ENCODE results near the gene ZMAT5.

Gene ZMAT5

GRCh38 chr22:29737251-29738117 lies 29.3 kb downstream of the ZMAT5 start:
- H3K27me3 ChIP-seq: peaks cover 0 to 14% (median 0%) of the 10 kb centered on the region in 11 experiments; a peak in 7 of 22 replicates
- no peak for TF ChIP-seq Cebpa-rat (IDR thresholded peaks at IDR 0.05)
- H3K9ac ChIP-seq: peak overlapping the region; percentile 38 to 81 (median 63); a peak in 20 of 22 replicates
- peaks cover 0 to 33% (median 10%) of the 10 kb centered on the region in 11 experiments; a peak in 6 of 22 replicates for H4K20me1 ChIP-seq
- H3K4me1 ChIP-seq: peaks cover 26 to 89% (median 75%) of the 10 kb centered on the region in 10 experiments
- H3K36me3 ChIP-seq: peaks cover 18 to 58% (median 34%) of the 10 kb centered on the region in 11 experiments; a peak in 21 of 22 replicates
- H3K9me3 ChIP-seq (replicated peaks in 1 of 11): no peaks in the 10 kb centered on the region
- H3K27ac ChIP-seq: peak overlapping the region in 8 of 11 experiments; percentile 60 to 88 (median 76); a peak in 17 of 22 replicates
- peak overlapping the region; percentile 39 to 98 (median 87) for H3K4me2 ChIP-seq
- H3K4me3 ChIP-seq: peak overlapping the region in 5 of 10 experiments; percentile 27 to 51 (median 41); a peak in 7 of 20 replicates

GRCh38 chr22:29735416-29735815 lies 31.4 kb downstream of the ZMAT5 start:
- H3K27ac ChIP-seq: no peak overlapping the region
- peak overlapping the region in 9 of 11 experiments; percentile 40 to 83 (median 75); a peak in 15 of 22 replicates for H3K4me2 ChIP-seq
- H3K36me3 ChIP-seq: peaks cover 12 to 52% (median 19%) of the 10 kb centered on the region in 11 experiments; a peak in 19 of 22 replicates
- TF ChIP-seq Cebpa-rat (IDR thresholded peaks at IDR 0.05): no peak
- no peak overlapping the region for H3K4me3 ChIP-seq
- H3K9me3 ChIP-seq (replicated peaks in 1 of 11): no peaks in the 10 kb centered on the region
- peak overlapping the region in 1 of 11 experiments; percentile 38; a peak in 2 of 22 replicates for H3K9ac ChIP-seq
- H3K27me3 ChIP-seq: peaks cover 0 to 14% (median 0%) of the 10 kb centered on the region in 11 experiments; a peak in 7 of 22 replicates
- peaks cover 24 to 70% (median 62%) of the 10 kb centered on the region in 10 experiments for H3K4me1 ChIP-seq
- H4K20me1 ChIP-seq: peaks cover 0 to 42% (median 10%) of the 10 kb centered on the region in 11 experiments; a peak in 6 of 22 replicates

- TF ChIP-seq Cebpa-rat (IDR thresholded peaks at IDR 0.05): no peak
- Histone ChIP-seq H3K4me2 (peak overlapping the region in 9 of 11 experiments; percentile 40 to 83 (median 75); a peak in 19 of 22 replicates), H3K4me1 (peaks cover 24 to 66% (median 60%) of the 10 kb centered on the region in 10 experiments)
Measured at GRCh38 chr22:29734838-29735237, 32.0 kb downstream of the ZMAT5 start.

GRCh38 chr22:29734406-29734805 lies 32.4 kb downstream of the ZMAT5 start:
- peaks cover 0 to 14% (median 0%) of the 10 kb centered on the region in 11 experiments; a peak in 7 of 22 replicates for H3K27me3 ChIP-seq
- H3K9me3 ChIP-seq (replicated peaks in 1 of 11): no peaks in the 10 kb centered on the region
- no peak for TF ChIP-seq Cebpa-rat (IDR thresholded peaks at IDR 0.05)
- peak overlapping the region in 2 of 11 experiments; percentile 33 to 45; a peak in 3 of 22 replicates for H3K27ac ChIP-seq
- H3K4me1 ChIP-seq: peaks cover 24 to 61% (median 56%) of the 10 kb centered on the region in 10 experiments
- peak overlapping the region; percentile 7 to 83 (median 71); a peak in 20 of 22 replicates for H3K4me2 ChIP-seq
- peaks cover 4 to 42% (median 9%) of the 10 kb centered on the region in 11 experiments; a peak in 17 of 22 replicates for H3K36me3 ChIP-seq
- peak overlapping the region in 4 of 11 experiments; percentile 30 to 60 (median 36); a peak in 8 of 22 replicates for H3K9ac ChIP-seq
- H3K4me3 ChIP-seq: no peak overlapping the region; a peak in 1 of 20 replicates
- H4K20me1 ChIP-seq: peaks cover 0 to 42% (median 10%) of the 10 kb centered on the region in 11 experiments; a peak in 6 of 22 replicates

More at GRCh38 chr22:29734838-29735237, 32.0 kb downstream of the ZMAT5 start:
- Histone ChIP-seq H3K27ac (no peak overlapping the region), H3K9me3 (replicated peaks in 1 of 11) (no peaks in the 10 kb centered on the region), H3K27me3 (peaks cover 0 to 14% (median 0%) of the 10 kb centered on the region in 11 experiments; a peak in 7 of 22 replicates), H4K20me1 (peaks cover 0 to 42% (median 10%) of the 10 kb centered on the region in 11 experiments; a peak in 6 of 22 replicates), H3K36me3 (peaks cover 6 to 46% (median 14%) of the 10 kb centered on the region in 11 experiments; a peak in 17 of 22 replicates), H3K4me3 (no peak overlapping the region), H3K9ac (peak overlapping the region in 3 of 11 experiments; percentile 38 to 60 (median 39); a peak in 5 of 22 replicates)

- Histone ChIP-seq H3K4me1 (peaks cover 18 to 53% (median 48%) of the 10 kb centered on the region in 10 experiments), H3K4me3 (no peak overlapping the region; a peak in 1 of 20 replicates), H3K4me2 (peak overlapping the region; percentile 7 to 83 (median 71); a peak in 20 of 22 replicates), H3K9ac (peak overlapping the region in 5 of 11 experiments; percentile 1 to 60 (median 32); a peak in 8 of 22 replicates), H3K9me3 (replicated peaks in 1 of 11) (no peaks in the 10 kb centered on the region), H3K27ac (peak overlapping the region in 4 of 11 experiments; percentile 2 to 45 (median 26); a peak in 5 of 22 replicates), H3K36me3 (peaks cover 0 to 35% (median 4%) of the 10 kb centered on the region in 11 experiments; a peak in 9 of 22 replicates), H4K20me1 (peaks cover 0 to 45% (median 10%) of the 10 kb centered on the region in 11 experiments; a peak in 6 of 22 replicates), H3K27me3 (peaks cover 0 to 14% (median 0%) of the 10 kb centered on the region in 11 experiments; a peak in 7 of 22 replicates)
- no peak for TF ChIP-seq Cebpa-rat (IDR thresholded peaks at IDR 0.05)
Measured at GRCh38 chr22:29733362-29734201, 33.2 kb downstream of the ZMAT5 start.

- Histone ChIP-seq H3K9ac (peak overlapping the region in 3 of 11 experiments; percentile 1 to 60 (median 32); a peak in 2 of 22 replicates), H3K27me3 (peaks cover 0 to 14% (median 0%) of the 10 kb centered on the region in 11 experiments; a peak in 7 of 22 replicates), H3K36me3 (peaks cover 0 to 35% (median 4%) of the 10 kb centered on the region in 11 experiments; a peak in 9 of 22 replicates), H4K20me1 (peaks cover 0 to 52% (median 10%) of the 10 kb centered on the region in 11 experiments; a peak in 6 of 22 replicates), H3K4me2 (peak overlapping the region in 8 of 11 experiments; percentile 40 to 83 (median 78); a peak in 16 of 22 replicates), H3K27ac (no peak overlapping the region), H3K4me3 (no peak overlapping the region), H3K9me3 (replicated peaks in 1 of 11) (no peaks in the 10 kb centered on the region), H3K4me1 (peaks cover 11 to 46% (median 41%) of the 10 kb centered on the region in 10 experiments)
- no peak for TF ChIP-seq Cebpa-rat (IDR thresholded peaks at IDR 0.05)
Measured at GRCh38 chr22:29732883-29733282, 33.9 kb downstream of the ZMAT5 start.

- Histone ChIP-seq H3K9ac (no peak overlapping the region), H3K9me3 (replicated peaks in 1 of 11) (no peaks in the 10 kb centered on the region), H3K36me3 (peaks cover 0 to 29% (median 4%) of the 10 kb centered on the region in 11 experiments; a peak in 9 of 22 replicates), H3K4me3 (no peak overlapping the region), H4K20me1 (peaks cover 0 to 60% (median 13%) of the 10 kb centered on the region in 11 experiments; a peak in 8 of 22 replicates), H3K27ac (no peak overlapping the region), H3K27me3 (peaks cover 0 to 16% (median 1%) of the 10 kb centered on the region in 11 experiments; a peak in 8 of 22 replicates), H3K4me1 (peaks cover 9 to 46% (median 33%) of the 10 kb centered on the region in 10 experiments; a peak in 19 of 20 replicates), H3K4me2 (no peak overlapping the region)
- TF ChIP-seq Cebpa-rat (IDR thresholded peaks at IDR 0.05): no peak
Measured at GRCh38 chr22:29731058-29731850, 35.6 kb downstream of the ZMAT5 start.

Data from BLaER1 treated with 17β-estradiol and CSF1 and Interleukin-3, amounts not matched to agents 10 nM and 100 nM (cell line).